ENCODE measurements around the gene OTUB2. TPM values are rescaled to one million over a fixed set of nuclear protein-coding genes. Genes with fewer than 3 reads are reported as not detected.

Gene OTUB2
- total RNA-seq, 1 experiment from 2014 or later, result 3.4 TPM

GRCh38 chr14:94038510-94038909, 12.4 kb downstream of the OTUB2 start:
- Histone ChIP-seq H3K9me3 (ENCODE audit: control insufficient read depth, insufficient read depth, low read depth, low read length) (no peaks in the 10 kb centered on the region; the same call in 1 of the 2 replicates), H3K4me1 (ENCODE audit: control insufficient read depth, insufficient read depth, low read length) (no peaks in the 10 kb centered on the region), H3K36me3 (ENCODE audit: control insufficient read depth, insufficient read depth, low read length) (no peaks in the 10 kb centered on the region), H3K27me3 (ENCODE audit: control insufficient read depth, insufficient read depth, low read length) (no peaks in the 10 kb centered on the region), H3K27ac (ENCODE audit: low read length) (no peak overlapping the region), H3K4me3 (ENCODE audit: low read depth in 2 of 2, low read length in 2 of 2) (no peak overlapping the region)
- ChIA-PET CTCF (interaction anchor here (0.6 kb wide), 1 partner anchor 90 kb away, joined by 4 read pairs; no protein-coding TSS in a partner anchor), POLR2A (no interaction called here)
- no peak for DNase-seq (ENCODE audit: low read depth, low spot score)
- in situ Hi-C loops (cut with HindIII; ENCODE audit: low pct_unique_long_range_greater_than_20kb, low sequenced_read_pairs) (no loop called here), intact Hi-C loops (cut with micrococcal nuclease; ENCODE audit: unreplicated experiment) (no loop called here)
- BruUV-seq (replicated peaks), result no TSS peak
- no peak for TF ChIP-seq POLR2AphosphoS5 (IDR thresholded peaks at IDR 0.05; ENCODE audit: low read depth, low read length)
- TF ChIP-seq, protein P1, sequence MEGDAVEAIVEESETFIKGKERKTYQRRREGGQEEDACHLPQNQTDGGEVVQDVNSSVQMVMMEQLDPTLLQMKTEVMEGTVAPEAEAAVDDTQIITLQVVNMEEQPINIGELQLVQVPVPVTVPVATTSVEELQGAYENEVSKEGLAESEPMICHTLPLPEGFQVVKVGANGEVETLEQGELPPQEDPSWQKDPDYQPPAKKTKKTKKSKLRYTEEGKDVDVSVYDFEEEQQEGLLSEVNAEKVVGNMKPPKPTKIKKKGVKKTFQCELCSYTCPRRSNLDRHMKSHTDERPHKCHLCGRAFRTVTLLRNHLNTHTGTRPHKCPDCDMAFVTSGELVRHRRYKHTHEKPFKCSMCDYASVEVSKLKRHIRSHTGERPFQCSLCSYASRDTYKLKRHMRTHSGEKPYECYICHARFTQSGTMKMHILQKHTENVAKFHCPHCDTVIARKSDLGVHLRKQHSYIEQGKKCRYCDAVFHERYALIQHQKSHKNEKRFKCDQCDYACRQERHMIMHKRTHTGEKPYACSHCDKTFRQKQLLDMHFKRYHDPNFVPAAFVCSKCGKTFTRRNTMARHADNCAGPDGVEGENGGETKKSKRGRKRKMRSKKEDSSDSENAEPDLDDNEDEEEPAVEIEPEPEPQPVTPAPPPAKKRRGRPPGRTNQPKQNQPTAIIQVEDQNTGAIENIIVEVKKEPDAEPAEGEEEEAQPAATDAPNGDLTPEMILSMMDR (IDR thresholded peaks at IDR 0.05), result no peak
- no peak for TF ChIP-seq SIN3A (IDR thresholded peaks at IDR 0.05; ENCODE audit: borderline replicate concordance, insufficient read depth, low read depth, low read length)
- TF ChIP-seq, protein P2, sequence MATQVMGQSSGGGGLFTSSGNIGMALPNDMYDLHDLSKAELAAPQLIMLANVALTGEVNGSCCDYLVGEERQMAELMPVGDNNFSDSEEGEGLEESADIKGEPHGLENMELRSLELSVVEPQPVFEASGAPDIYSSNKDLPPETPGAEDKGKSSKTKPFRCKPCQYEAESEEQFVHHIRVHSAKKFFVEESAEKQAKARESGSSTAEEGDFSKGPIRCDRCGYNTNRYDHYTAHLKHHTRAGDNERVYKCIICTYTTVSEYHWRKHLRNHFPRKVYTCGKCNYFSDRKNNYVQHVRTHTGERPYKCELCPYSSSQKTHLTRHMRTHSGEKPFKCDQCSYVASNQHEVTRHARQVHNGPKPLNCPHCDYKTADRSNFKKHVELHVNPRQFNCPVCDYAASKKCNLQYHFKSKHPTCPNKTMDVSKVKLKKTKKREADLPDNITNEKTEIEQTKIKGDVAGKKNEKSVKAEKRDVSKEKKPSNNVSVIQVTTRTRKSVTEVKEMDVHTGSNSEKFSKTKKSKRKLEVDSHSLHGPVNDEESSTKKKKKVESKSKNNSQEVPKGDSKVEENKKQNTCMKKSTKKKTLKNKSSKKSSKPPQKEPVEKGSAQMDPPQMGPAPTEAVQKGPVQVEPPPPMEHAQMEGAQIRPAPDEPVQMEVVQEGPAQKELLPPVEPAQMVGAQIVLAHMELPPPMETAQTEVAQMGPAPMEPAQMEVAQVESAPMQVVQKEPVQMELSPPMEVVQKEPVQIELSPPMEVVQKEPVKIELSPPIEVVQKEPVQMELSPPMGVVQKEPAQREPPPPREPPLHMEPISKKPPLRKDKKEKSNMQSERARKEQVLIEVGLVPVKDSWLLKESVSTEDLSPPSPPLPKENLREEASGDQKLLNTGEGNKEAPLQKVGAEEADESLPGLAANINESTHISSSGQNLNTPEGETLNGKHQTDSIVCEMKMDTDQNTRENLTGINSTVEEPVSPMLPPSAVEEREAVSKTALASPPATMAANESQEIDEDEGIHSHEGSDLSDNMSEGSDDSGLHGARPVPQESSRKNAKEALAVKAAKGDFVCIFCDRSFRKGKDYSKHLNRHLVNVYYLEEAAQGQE (IDR thresholded peaks at IDR 0.05; ENCODE audit: insufficient read depth in 1 of 2, low read depth in 2 of 2, low read length in 1 of 2), result no peak
- no peak for TF ChIP-seq TCF7L2 (IDR thresholded peaks at IDR 0.05; ENCODE audit: low read depth, low read length)
- ATAC-seq, result no peak

DNA sequence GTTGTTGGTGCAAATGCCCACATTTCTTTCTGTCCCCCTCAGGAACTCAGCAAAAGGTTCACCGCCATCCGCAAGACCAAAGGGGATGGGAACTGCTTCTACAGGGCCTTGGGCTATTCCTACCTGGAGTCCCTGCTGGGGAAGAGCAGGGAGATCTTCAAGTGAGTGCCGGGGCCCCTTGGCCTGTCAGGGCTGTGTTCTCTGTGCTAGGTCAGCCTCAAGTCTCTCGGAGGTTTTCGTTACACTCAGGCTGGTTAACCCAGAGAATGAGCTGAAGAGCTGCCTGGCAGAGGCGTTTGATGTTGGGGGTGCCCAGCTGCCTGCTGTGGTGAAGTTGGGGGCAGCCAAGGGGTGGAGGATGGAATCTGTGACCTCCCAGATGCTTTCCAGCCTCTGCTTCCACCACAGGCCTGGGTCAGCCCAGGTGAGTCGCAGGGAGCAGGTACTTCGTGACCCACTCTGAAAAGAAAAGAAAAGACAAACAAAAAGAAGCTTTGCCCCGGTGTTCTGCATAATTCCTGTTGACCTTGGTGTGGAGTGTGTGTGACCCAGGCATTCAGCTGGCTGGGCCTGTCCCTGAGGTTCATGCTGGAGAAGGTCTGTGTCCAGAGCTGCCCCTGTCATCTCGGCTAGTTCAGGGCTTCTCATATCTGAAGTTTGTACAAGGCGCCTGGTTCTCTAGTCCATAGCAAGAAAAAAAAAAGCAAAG, 12.9 kb downstream of the OTUB2 start:
- ATAC-seq (no peak), DNase-seq (ENCODE audit: low read depth, low spot score) (no peak)
- in situ Hi-C loops (cut with HindIII; ENCODE audit: low pct_unique_long_range_greater_than_20kb, low sequenced_read_pairs), result no loop called here
- intact Hi-C loops (cut with micrococcal nuclease; ENCODE audit: unreplicated experiment), result no loop called here
- TF ChIP-seq TCF7L2 (IDR thresholded peaks at IDR 0.05; ENCODE audit: low read depth, low read length) (no peak), SIN3A (IDR thresholded peaks at IDR 0.05; ENCODE audit: borderline replicate concordance, insufficient read depth, low read depth, low read length) (no peak), POLR2AphosphoS5 (IDR thresholded peaks at IDR 0.05; ENCODE audit: low read depth, low read length) (no peak)
- TF ChIP-seq, protein P1 (IDR thresholded peaks at IDR 0.05), result no peak
- TF ChIP-seq, protein P2 (IDR thresholded peaks at IDR 0.05; ENCODE audit: insufficient read depth in 1 of 2, low read depth in 2 of 2, low read length in 1 of 2), result no peak
- H3K9me3 ChIP-seq (ENCODE audit: control insufficient read depth, insufficient read depth, low read depth, low read length), result no peaks in the 10 kb centered on the region; the same call in 1 of the 2 replicates
- no peaks in the 10 kb centered on the region for H3K27me3 ChIP-seq (ENCODE audit: control insufficient read depth, insufficient read depth, low read length)
- H3K4me3 ChIP-seq (ENCODE audit: low read depth in 2 of 2, low read length in 2 of 2), result no peak overlapping the region
- ChIA-PET POLR2A (no interaction called here), CTCF (no interaction called here)
- no TSS peak for BruUV-seq (replicated peaks)
- no peaks in the 10 kb centered on the region for H3K4me1 ChIP-seq (ENCODE audit: control insufficient read depth, insufficient read depth, low read length)
- no peaks in the 10 kb centered on the region for H3K36me3 ChIP-seq (ENCODE audit: control insufficient read depth, insufficient read depth, low read length)
- H3K27ac ChIP-seq (ENCODE audit: low read length), result no peak overlapping the region
